Heart left ventricle (tissue), 16 donors: ENCODE measurements around the gene GUCY2D. TPM values are rescaled to one million over a fixed set of nuclear protein-coding genes. Genes with fewer than 3 reads are reported as not detected.

Source experiments
- ATAC-seq, 4 donors: fragments of 200-7000 bp; cut with Tn5 transposase; one replicate each; pipeline ENCODE4 v1.9.1; 2020 to 2022; ENCODE audit warnings: moderate library complexity in 4 of 4, mild to moderate bottlenecking in 3 of 4, moderate number of reproducible peaks in 1 of 4
- DNase-seq, 5 donors: peaks; one replicate each; pipeline ENCODE4 v3.0.0-alpha.2; 2020
- H3K27ac ChIP-seq, 12 donors: fragments of 200-600 bp; sonication (generic) in 4 of 12; one replicate each; pipeline versions ENCODE4 v1.5.0 to v1.8.0; 2016 to 2022; ENCODE audit warnings: mild to moderate bottlenecking in 2 of 12
- H3K27me3 ChIP-seq, 9 donors: fragments of 200-600 bp; sonication (generic) in 2 of 9; one replicate each; pipeline versions ENCODE4 v1.5.1 to v1.8.0; 2016 to 2022; ENCODE audit warnings: mild to moderate bottlenecking in 3 of 9
- H3K36me3 ChIP-seq, 9 donors: fragments of 200-600 bp; sonication (generic) in 2 of 9; one replicate each; pipeline versions ENCODE4 v1.5.0 to v1.8.0; 2018 to 2022; ENCODE audit warnings: mild to moderate bottlenecking in 2 of 9
- H3K4me1 ChIP-seq, 12 donors: fragments of 200-600 bp; sonication (generic) in 4 of 12; one replicate each; pipeline versions ENCODE4 v1.5.0 to v1.8.0; 2016 to 2022; ENCODE audit warnings: mild to moderate bottlenecking in 3 of 12
- H3K4me3 ChIP-seq, 12 donors: fragments of 200-600 bp; sonication (generic) in 4 of 12; one replicate each; pipeline versions ENCODE4 v1.5.0 to v1.8.0; 2017 to 2022; ENCODE audit warnings: mild to moderate bottlenecking in 9 of 12, moderate library complexity in 4 of 12
- H3K9me3 ChIP-seq, 12 donors: fragments of 200-600 bp; sonication (generic) in 4 of 12; one replicate each; pipeline versions ENCODE4 v1.5.0 to v1.8.0; 2016 to 2022; ENCODE audit warnings: mild to moderate bottlenecking in 1 of 12
- POLR2A ChIP-seq, 2 donors: fragments of 450-650 bp; IDR thresholded peaks; one replicate each; pipeline ENCODE4 v1.6.1; 2017; ENCODE audit warnings: antibody characterized with exemption in 2 of 2, mild to moderate bottlenecking in 2 of 2, moderate library complexity in 2 of 2
- WGBS, 4 donors: extraction: QIAGEN DNeasy Blood & Tissue Kit in 2 of 4; methylation state at CpG; one replicate each; pipeline versions ENCODE4 v1.1.5 to v1.1.7; 2013 to 2018; 5-methylcytosine and 5-hydroxymethylcytosine counted together
- intact Hi-C, 10 donors: fragments of 100-400 bp; cut with DNase I; formaldehyde crosslinking; loops; one replicate each; pipeline versions ENCODE4 v1.11.1 to v1.14.2; 2022
- polyA plus RNA-seq, 2 donors: library from polyadenylated mRNA; stranded (reverse); fragments of 200-250 nt; gene quantifications; one replicate each; pipeline ENCODE4 v1.2.3, GENCODE V29; 2013
- total RNA-seq, 9 donors: library from RNA; depleted of rRNA in 2 of 9; stranded (reverse); fragments of >200 nt in 2 of 9; fragmentation: NEBNext Ultra II Directional in 3 of 9; extraction: Animal tissue kit (Norgen Biotek cat#: 25700) in 3 of 9; gene quantifications; one replicate each; pipeline versions ENCODE4 v1.1.0 to v1.2.4, GENCODE V29; 2016 to 2023
- TF ChIP-seq, protein P1 (sequence below), 12 donors: fragments of 200-600 bp; sonication (generic) in 4 of 12; IDR thresholded peaks; one replicate each; pipeline versions ENCODE4 v1.5.0 to v1.8.0; 2018 to 2022; ENCODE audit warnings: antibody characterized with exemption in 12 of 12, mild to moderate bottlenecking in 5 of 12
- donor health status: ischemic (EF 13 %, LVEDD 7.1; RV severe dilation, severe dysfunction).
- donor health status: healthy with polysubstance abuse.
- donor health status: DM: no; HTN: yes; CAD: no.
- donor health status: DM: no; HTN: no; CAD: no.
- donor health status: ischemic (EF 25% LVEDD 6.9; RV normal size, moderate dysfunction).
- donor health status: ischemic (EF 25% LVEDD 5.7; RV mildly dilated, moderate dysfunction).
- donor health status: healthy.
- donor health status: DM: yes; HTN: yes; CAD: no.
- donor health status: ischemic (EF 35%, LVEDD 5.7; RV mildly dilated, moderate dysfunction).
- donor health status: nonischemic (EF 11% LVEDD 7.7; RV severe dilation, severe dysfunction).
- donor health status: DM: yes; HTN: yes; CAD: no.
- donor health status: PGD.
- donor health status: ischemic (EF 29% LVEDD 5.4; RV normal size, mild dysfunction).
- donor health status: nonischemic (EF 23%, LVEDD 6.1; RV moderate dilation, normal function).

Gene GUCY2D
- total and polyA plus RNA-seq, 11 donors = 0.04 TPM; not detected in 10

DNA sequence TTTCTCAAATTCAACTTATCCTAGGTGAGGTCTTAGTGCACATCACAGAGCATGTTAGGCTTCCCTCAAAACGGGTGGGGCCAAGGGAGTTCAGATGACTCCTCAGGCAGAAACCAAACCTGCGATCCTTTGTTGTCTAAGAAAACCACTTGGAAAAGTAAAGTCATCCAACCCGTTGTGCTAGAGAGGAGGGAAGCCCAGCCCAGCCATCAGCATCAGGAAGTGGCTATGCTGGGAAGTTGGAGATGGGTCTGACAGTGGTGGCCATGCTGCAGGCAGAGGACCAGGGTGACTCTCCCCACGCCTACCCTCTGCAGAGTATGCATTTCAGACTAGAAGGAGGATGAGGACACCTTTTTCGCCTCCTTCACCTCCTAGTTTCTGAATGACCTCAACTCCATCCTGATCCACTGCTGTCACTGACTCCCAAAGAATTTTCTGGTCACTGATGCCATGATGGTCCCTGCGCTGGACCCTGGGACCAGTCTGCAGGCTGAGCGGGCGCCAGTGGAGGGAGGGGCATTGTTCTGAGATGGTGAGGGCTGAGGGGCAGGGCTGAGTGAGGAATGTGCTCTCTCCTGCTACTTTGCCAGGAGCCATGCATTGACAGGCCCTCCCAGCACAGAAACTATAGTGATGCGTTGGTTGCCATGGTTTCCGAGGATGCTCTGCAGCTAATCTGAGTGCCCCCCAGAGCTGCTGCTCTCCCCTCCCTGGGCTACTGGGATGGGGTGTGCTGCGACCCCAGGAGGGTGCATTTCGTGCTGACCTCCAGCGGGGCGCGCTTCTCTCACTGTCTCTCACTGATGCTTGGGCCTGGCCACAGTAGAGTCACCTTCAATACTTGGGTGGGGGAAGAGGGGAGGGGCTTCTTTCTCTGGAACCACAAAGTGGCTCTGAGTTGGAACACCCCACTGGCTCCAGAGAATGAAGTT, 64.7 kb downstream of the GUCY2D start:
- Histone ChIP-seq H3K27ac (no peak overlapping the region), H3K27me3 (peaks cover 10 to 46% (median 37%) of the 10 kb centered on the region in 9 donors), H3K9me3 (no peaks in the 10 kb centered on the region), H3K4me1 (peaks cover 0 to 22% (median under 1%) of the 10 kb centered on the region in 12 donors), H3K4me3 (no peak overlapping the region), H3K36me3 (no peaks in the 10 kb centered on the region)
- ATAC-seq = no peak
- WGBS, 4 donors = 71 to 77% (median 73%) methylated on average over 9 to 15 of the region's 15 CpGs
- TF ChIP-seq POLR2A (IDR thresholded peaks at IDR 0.05) = no peak
- TF ChIP-seq, protein P1, sequence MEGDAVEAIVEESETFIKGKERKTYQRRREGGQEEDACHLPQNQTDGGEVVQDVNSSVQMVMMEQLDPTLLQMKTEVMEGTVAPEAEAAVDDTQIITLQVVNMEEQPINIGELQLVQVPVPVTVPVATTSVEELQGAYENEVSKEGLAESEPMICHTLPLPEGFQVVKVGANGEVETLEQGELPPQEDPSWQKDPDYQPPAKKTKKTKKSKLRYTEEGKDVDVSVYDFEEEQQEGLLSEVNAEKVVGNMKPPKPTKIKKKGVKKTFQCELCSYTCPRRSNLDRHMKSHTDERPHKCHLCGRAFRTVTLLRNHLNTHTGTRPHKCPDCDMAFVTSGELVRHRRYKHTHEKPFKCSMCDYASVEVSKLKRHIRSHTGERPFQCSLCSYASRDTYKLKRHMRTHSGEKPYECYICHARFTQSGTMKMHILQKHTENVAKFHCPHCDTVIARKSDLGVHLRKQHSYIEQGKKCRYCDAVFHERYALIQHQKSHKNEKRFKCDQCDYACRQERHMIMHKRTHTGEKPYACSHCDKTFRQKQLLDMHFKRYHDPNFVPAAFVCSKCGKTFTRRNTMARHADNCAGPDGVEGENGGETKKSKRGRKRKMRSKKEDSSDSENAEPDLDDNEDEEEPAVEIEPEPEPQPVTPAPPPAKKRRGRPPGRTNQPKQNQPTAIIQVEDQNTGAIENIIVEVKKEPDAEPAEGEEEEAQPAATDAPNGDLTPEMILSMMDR (IDR thresholded peaks at IDR 0.05) = no peak
- no peak for DNase-seq
- intact Hi-C loops = loop anchor here in 1 of 10 donors (10.0 kb wide), 1 partner anchor 228 kb away; the partner anchor contains the start of gene SLC25A35

DNA sequence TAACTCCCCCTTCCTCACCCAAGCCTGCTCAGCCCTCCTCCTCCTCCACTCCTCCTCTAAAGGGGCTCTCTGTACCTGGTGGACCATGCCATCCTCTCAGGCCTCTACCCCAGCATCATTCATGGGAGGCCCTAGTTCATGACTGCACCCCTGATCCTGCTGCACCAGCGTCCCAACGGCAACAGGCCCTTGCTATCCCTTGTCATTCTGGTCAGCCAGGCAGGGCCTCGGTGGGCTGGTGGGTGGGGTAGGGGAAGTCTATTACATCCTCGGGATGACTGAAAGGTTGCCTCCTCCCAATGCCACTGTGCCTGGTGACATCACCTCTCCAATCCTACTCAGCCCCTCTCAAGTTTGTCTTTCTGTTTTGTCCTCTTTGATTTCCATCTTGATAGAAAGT, 65.4 kb downstream of the GUCY2D start:
- intact Hi-C loops = loop anchor here in 1 of 10 donors (10.0 kb wide), 1 partner anchor 227 kb away; the partner anchor contains the start of gene SLC25A35
- H3K27ac ChIP-seq = no peak overlapping the region
- H3K4me1 ChIP-seq = peaks cover 0 to 22% (median 6%) of the 10 kb centered on the region in 12 donors
- H3K4me3 ChIP-seq = no peak overlapping the region
- H3K27me3 ChIP-seq = peaks cover 17 to 46% (median 37%) of the 10 kb centered on the region in 9 donors
- WGBS, 4 donors = 61 to 73% (median 63%) methylated on average over 4 of the region's 4 CpGs
- H3K9me3 ChIP-seq = no peaks in the 10 kb centered on the region
- no peaks in the 10 kb centered on the region for H3K36me3 ChIP-seq
- ATAC-seq (no peak), DNase-seq (no peak)
- TF ChIP-seq POLR2A (IDR thresholded peaks at IDR 0.05) = no peak
- TF ChIP-seq, protein P1 (IDR thresholded peaks at IDR 0.05) = no peak

DNA sequence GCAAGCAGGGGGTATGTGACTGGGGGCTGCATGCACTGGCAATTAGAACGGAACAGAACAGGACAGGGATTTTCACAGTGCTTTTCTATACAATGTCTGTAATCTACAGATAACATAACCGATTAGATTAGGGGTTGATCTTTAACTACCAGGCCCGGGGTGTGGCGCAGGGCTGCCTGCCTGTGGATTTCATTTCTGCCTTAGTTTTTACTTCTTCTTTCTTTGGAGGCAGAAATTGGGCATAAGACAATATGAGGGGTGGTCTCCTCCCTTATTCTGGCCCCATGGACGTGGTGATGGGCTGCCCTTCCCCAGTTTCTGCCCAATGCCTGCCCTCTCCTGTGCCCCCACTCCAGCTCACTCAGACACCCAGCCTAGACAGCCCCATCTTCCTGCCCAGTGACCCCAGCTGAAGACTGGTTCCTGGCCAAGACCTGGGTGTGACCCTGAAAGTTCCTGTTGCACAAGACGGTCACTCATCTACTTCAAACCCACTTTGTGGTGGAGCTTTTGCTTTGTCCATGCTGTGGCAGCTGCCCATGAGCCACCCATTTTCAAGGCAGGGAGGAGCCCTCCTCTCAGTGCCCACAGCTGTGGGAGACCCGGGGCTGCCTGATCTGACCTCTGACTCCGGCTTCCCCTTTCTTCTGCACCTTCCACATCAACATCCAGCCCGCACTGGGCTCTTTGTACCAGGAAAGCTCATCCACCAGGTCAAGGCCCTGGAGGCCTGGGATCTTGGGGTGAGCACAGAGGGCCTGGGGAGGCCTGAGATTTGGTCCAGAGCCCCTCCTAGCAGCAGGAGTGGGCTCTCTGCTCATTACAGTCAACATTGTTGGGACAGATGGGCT, 66.5 kb downstream of the GUCY2D start:
- DNase-seq (peak in 4 of 5 donors; percentile 31 to 74 (median 54)), ATAC-seq (peak in 3 of 4 donors; percentile 40 to 63 (median 46))
- Histone ChIP-seq H3K27me3 (peaks cover 19 to 46% (median 38%) of the 10 kb centered on the region in 9 donors), H3K27ac (peak overlapping the region in 1 of 12 donors; percentile 19), H3K9me3 (no peaks in the 10 kb centered on the region), H3K36me3 (no peaks in the 10 kb centered on the region), H3K4me3 (no peak overlapping the region), H3K4me1 (peaks cover 0 to 31% (median 16%) of the 10 kb centered on the region in 12 donors)
- TF ChIP-seq, protein P1 (IDR thresholded peaks at IDR 0.05) = no peak
- no peak for TF ChIP-seq POLR2A (IDR thresholded peaks at IDR 0.05)
- 72 to 80% (median 75%) methylated on average over 6 to 9 of the region's 9 CpGs for WGBS, 4 donors
- intact Hi-C loops = loop anchor here in 1 of 10 donors (10.0 kb wide), 1 partner anchor 226 kb away; the partner anchor contains the start of gene SLC25A35
